SK-N-SH (cell line): ENCODE results near the gene HARS2. TPM values are rescaled to one million over a fixed set of nuclear protein-coding genes. Genes with fewer than 3 reads are reported as not detected.
A peak's percentile ranks its signal among the peaks of the same experiment; 100 is the strongest.

Experiments
- CTCF ChIA-PET: fragments of 300-600, 350-600 bp; formaldehyde crosslinking; extraction: SDS; loops from one replicate; lab custom pipeline; 2021; lab: Yijun Ruan, JAX
- POLR2A ChIA-PET: fragments of 350-600 bp; sonication (Branson Sonifier 250); formaldehyde crosslinking; extraction: SDS; loops from one replicate; lab custom pipeline; 2020; ENCODE audit warnings: antibody characterized with exemption, inconsistent platforms; lab: Yijun Ruan, JAX
- DNase-seq: peaks from one replicate; pipeline ENCODE4 v3.0.0; 2012
- H2AFZ ChIP-seq: fragments of 200-600 bp; sonication (generic); 2 replicates; pipeline ENCODE4 v1.8.1; 2016; ENCODE audit warnings: antibody characterized with exemption, mild to moderate bottlenecking, low read depth
- H3F3A ChIP-seq: fragments of 200-600 bp; sonication (generic); replicated peaks from 2 replicates; pipeline ENCODE3; 2016; ENCODE audit warnings: antibody characterized with exemption, mild to moderate bottlenecking; ENCODE audit not compliant: insufficient read depth
- H3K27ac ChIP-seq, 2 experiments: fragments of 200-500 bp in 1 of 2; fragments of 200-600 bp in 1 of 2; sonication (Bioruptor generic) in 1 of 2; sonication (generic), shearing (Covaris generic) in 1 of 2; 2 replicates each; pipeline versions ENCODE4 v1.5.1 to v1.6.1; 2014 to 2016; ENCODE audit warnings: low read depth in 2 of 2, inconsistent platforms in 1 of 2, low read length in 1 of 2, mild to moderate bottlenecking in 1 of 2, mixed read lengths in 1 of 2
- H3K27me3 ChIP-seq: fragments of 200-600 bp; sonication (generic), shearing (Covaris generic); 2 replicates; pipeline ENCODE4 v1.6.1; 2016; ENCODE audit warnings: mixed run types; ENCODE audit not compliant: insufficient read depth
- H3K36me3 ChIP-seq, 2 experiments: fragments of 200-500 bp in 1 of 2; fragments of 200-600 bp in 1 of 2; sonication (Bioruptor generic) in 1 of 2; sonication (generic) in 1 of 2; replicated peaks in 1 of 2; 2 replicates each; pipeline versions ENCODE3 to v1.5.1; 2014 to 2016; ENCODE audit warnings: low read length in 1 of 2, mild to moderate bottlenecking in 1 of 2; ENCODE audit not compliant: insufficient read depth in 2 of 2, control insufficient read depth in 1 of 2
- H3K4me1 ChIP-seq, 2 experiments: fragments of 200-500 bp in 1 of 2; fragments of 200-600 bp in 1 of 2; sonication (Bioruptor generic) in 1 of 2; sonication (generic), shearing (Covaris generic) in 1 of 2; 2 replicates each; pipeline versions ENCODE4 v1.5.1 to v1.6.1; 2014 to 2016; ENCODE audit warnings: low read depth in 1 of 2, low read length in 1 of 2, mixed run types in 1 of 2; ENCODE audit not compliant: insufficient read depth in 2 of 2, control insufficient read depth in 1 of 2
- H3K4me2 ChIP-seq: fragments of 200-600 bp; sonication (generic), shearing (Covaris generic); 2 replicates; pipeline ENCODE4 v1.6.1; 2017; ENCODE audit warnings: mixed run types
- H3K4me3 ChIP-seq, 2 experiments: fragments of 200-500 bp in 1 of 2; fragments of 200-600 bp in 1 of 2; sonication (Bioruptor generic) in 1 of 2; sonication (generic), shearing (Covaris generic) in 1 of 2; 2 replicates each; pipeline versions ENCODE4 v1.5.1 to v1.8.1; 2014 to 2016; ENCODE audit warnings: low read depth in 2 of 2, inconsistent platforms in 1 of 2, low read length in 1 of 2, mild to moderate bottlenecking in 1 of 2, mixed read lengths in 1 of 2, moderate library complexity in 1 of 2
- H3K79me2 ChIP-seq: fragments of 200-600 bp; sonication (generic); 2 replicates; pipeline ENCODE4 v1.8.1; 2017; ENCODE audit warnings: mild to moderate bottlenecking; ENCODE audit not compliant: insufficient read depth
- H3K9ac ChIP-seq: fragments of 200-600 bp; sonication (generic); 2 replicates; pipeline ENCODE4 v1.6.1; 2017; ENCODE audit warnings: mixed run types
- H3K9me2 ChIP-seq: fragments of 200-600 bp; sonication (generic); 2 replicates; pipeline ENCODE4 v1.6.1; 2017; ENCODE audit warnings: mixed run types
- H3K9me3 ChIP-seq: fragments of 200-600 bp; sonication (generic); 2 replicates; pipeline ENCODE4 v1.6.1; 2017; ENCODE audit warnings: mixed run types, mild to moderate bottlenecking, moderate library complexity
- H4K20me1 ChIP-seq: fragments of 200-600 bp; sonication (generic); 2 replicates; pipeline ENCODE4 v1.6.1; 2017; ENCODE audit warnings: mild to moderate bottlenecking, mixed run types; ENCODE audit not compliant: insufficient read depth
- CHD2 ChIP-seq: fragments of 150-350 bp; IDR thresholded peaks from 2 replicates; pipeline ENCODE4 v1.6.1; 2018; ENCODE audit warnings: low read length; ENCODE audit not compliant: partially characterized antibody
- CTCF ChIP-seq: fragments of 200-600 bp; sonication (generic); IDR thresholded peaks from 2 replicates; pipeline ENCODE4 v1.6.1; 2017; ENCODE audit warnings: antibody characterized with exemption, mild to moderate bottlenecking, moderate library complexity
- ELF1 ChIP-seq: IDR thresholded peaks from 2 replicates; pipeline ENCODE4 v1.4.0; 2012
- FOXM1 ChIP-seq: IDR thresholded peaks from 2 replicates; pipeline ENCODE4 v1.4.0; 2012; ENCODE audit warnings: low read depth, mild to moderate bottlenecking
- GABPA ChIP-seq: IDR thresholded peaks from 2 replicates; pipeline ENCODE4 v1.4.0; 2012; ENCODE audit warnings: low read depth, mild to moderate bottlenecking
- GATA2 ChIP-seq: sonication (generic); formaldehyde crosslinking; IDR thresholded peaks from 2 replicates; pipeline ENCODE4 v1.5.0; 2020; ENCODE audit warnings: mild to moderate bottlenecking, missing genetic modification reagents
- JUND ChIP-seq: IDR thresholded peaks from 2 replicates; pipeline ENCODE4 v1.4.0; 2012
- POLR2AphosphoS5 ChIP-seq: IDR thresholded peaks from 2 replicates; pipeline ENCODE4 v1.6.1; 2012; ENCODE audit warnings: low read depth, low read length
- REST ChIP-seq: IDR thresholded peaks from 2 replicates; pipeline ENCODE4 v1.6.1; 2012; ENCODE audit warnings: mild to moderate bottlenecking, low read depth, low read length, moderate library complexity
- TEAD4 ChIP-seq: IDR thresholded peaks from 2 replicates; pipeline ENCODE4 v1.4.0; 2012; ENCODE audit warnings: mild to moderate bottlenecking, borderline replicate concordance; ENCODE audit not compliant: insufficient read depth
- WGBS: methylation state at CpG from one replicate; pipeline ENCODE4 v1.1.6; 2017; ENCODE audit warnings: low lambda C conversion rate; 5-methylcytosine and 5-hydroxymethylcytosine counted together
- polyA plus RNA-seq, 3 experiments: library from polyadenylated mRNA; depleted of rRNA; stranded (reverse); fragments of >200 nt; gene quantifications; 2 replicates each; pipeline ENCODE4 v1.2.3, GENCODE V29; 2012

The HARS2 gene
- polyA plus RNA-seq, 1 of the 3 experiments (the other 2 are of a cell fraction) = 40.8 TPM

DNA sequence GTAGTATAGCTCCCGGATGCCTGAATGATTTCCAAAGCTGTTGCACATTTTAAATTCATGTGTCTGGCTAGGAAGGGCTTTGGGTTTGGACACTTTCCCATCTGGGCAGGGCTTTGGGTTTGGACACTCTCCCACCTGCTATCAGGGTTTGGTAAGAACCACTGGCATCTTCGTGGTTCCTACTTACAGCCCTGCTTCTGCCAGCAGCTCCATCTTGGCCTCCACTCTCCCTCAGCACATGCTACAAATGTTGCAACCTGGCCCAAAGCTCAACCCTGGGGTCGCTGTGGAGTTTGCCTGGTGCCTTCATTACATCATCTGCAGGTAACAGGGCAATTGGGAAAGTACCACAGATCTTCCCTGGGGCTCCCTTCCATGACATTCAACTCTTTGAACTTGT is 48.5 kb upstream of the HARS2 start:
- Histone ChIP-seq H3K9me3 (no peaks in the 10 kb centered on the region), H3K27ac (no peak overlapping the region), H3K27me3 (no peaks in the 10 kb centered on the region), H3K36me3 (peaks cover 23 to 28% of the 10 kb centered on the region in 2 experiments), H3K4me2 (no peak overlapping the region), H2AFZ (no peak overlapping the region), H3K4me1 (peaks cover 5 to 14% of the 10 kb centered on the region in 2 experiments; a peak in 3 of 4 replicates), H3K9ac (no peak overlapping the region), H4K20me1 (no peaks in the 10 kb centered on the region), H3K9me2 (no peaks in the 10 kb centered on the region), H3F3A (peaks cover 5% of the 10 kb centered on the region), H3K4me3 (no peak overlapping the region), H3K79me2 (peaks cover 49% of the 10 kb centered on the region)
- no peak for DNase-seq
- ChIA-PET CTCF (interaction anchor here (0.6 to 1.7 kb wide), 3 partner anchors 44 to 270 kb away, joined by 3 to 5 read pairs (median 3); no protein-coding TSS in a partner anchor), POLR2A (interaction anchor here (0.6 to 1.3 kb wide), 2 partner anchors 16 to 48 kb away, joined by 4 read pairs; partner anchors contain the start of genes HARS1 and HARS2)
- TF ChIP-seq CHD2 = no peak
- no peak for TF ChIP-seq ELF1
- no peak for TF ChIP-seq FOXM1
- no peak for TF ChIP-seq CTCF
- no peak for TF ChIP-seq GATA2 (CRISPR knock-in tag)
- TF ChIP-seq POLR2AphosphoS5 = no peak
- TF ChIP-seq GABPA = no peak
- no peak for TF ChIP-seq TEAD4
- 90% methylated on average over 2 of the region's 3 CpGs for WGBS

DNA sequence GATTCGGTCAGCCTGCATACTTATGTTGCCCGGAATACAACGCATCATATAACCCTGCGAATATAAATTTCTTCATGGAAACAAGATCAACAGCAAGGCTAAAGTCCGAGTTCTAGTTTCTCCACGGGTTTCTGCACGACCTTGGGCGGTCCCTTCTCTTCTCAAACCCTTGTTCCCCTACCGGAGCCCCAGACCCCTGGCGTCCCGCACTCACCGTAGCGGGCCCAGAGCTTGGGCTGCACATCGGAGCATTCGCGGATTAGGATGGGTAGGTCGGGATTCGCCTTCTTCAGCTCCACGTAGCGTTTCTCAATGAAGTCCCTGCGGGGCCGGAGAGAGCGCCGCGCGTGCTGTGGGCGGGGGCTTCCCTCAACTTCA is 44.2 kb upstream of the HARS2 start:
- Histone ChIP-seq H3K27ac (peak overlapping the region; percentile 72 to 77; a peak in 3 of 4 replicates), H3K9ac (peak overlapping the region; percentile 73), H3K4me2 (peak overlapping the region; percentile 96), H3K36me3 (peaks cover 40 to 48% of the 10 kb centered on the region in 2 experiments), H3K27me3 (no peaks in the 10 kb centered on the region), H3K4me1 (peaks cover 5 to 8% of the 10 kb centered on the region in 2 experiments; a peak in 2 of 4 replicates), H4K20me1 (no peaks in the 10 kb centered on the region), H3K9me3 (no peaks in the 10 kb centered on the region), H3K9me2 (no peaks in the 10 kb centered on the region), H2AFZ (peak overlapping the region; percentile 85), H3K79me2 (peaks cover 65% of the 10 kb centered on the region), H3K4me3 (peak overlapping the region; percentile 88 to 89), H3F3A (no peaks in the 10 kb centered on the region)
- TF ChIP-seq GATA2 (CRISPR knock-in tag) (no peak), JUND (no peak), REST (no peak)
- ChIA-PET CTCF (interaction anchor here (0.6 to 2.5 kb wide), 10 partner anchors 7 to 284 kb away, joined by 3 to 11 read pairs (median 4); partner anchors contain the start of genes SRA1, TMCO6 and WDR55), POLR2A (interaction anchor here (0.7 to 2.4 kb wide), 13 partner anchors 11 to 320 kb away, joined by 3 to 17 read pairs (median 6); partner anchors contain the start of genes ANKHD1, APBB3, EIF4EBP3 and HARS1)
- 2% methylated on average over 16 of the region's 27 CpGs for WGBS
- no peak for DNase-seq
